Right lobe of liver (tissue), 4 donors: Measurements from ENCODE around the gene CAMTA1.

Experiments used
- POLR2A ChIP-seq: fragments of 450-650 bp; IDR thresholded peaks from one replicate; pipeline ENCODE4 v1.6.1; 2017; ENCODE audit warnings: antibody characterized with exemption, mild to moderate bottlenecking
- TF ChIP-seq, protein P1 (sequence below), 4 donors: fragments of 200-600 bp in 3 of 4; fragments of 450-650 bp in 1 of 4; IDR thresholded peaks; one replicate each; pipeline versions ENCODE4 v1.5.1 to v1.8.0; 2016 to 2022; ENCODE audit warnings: antibody characterized with exemption in 4 of 4, mild to moderate bottlenecking in 2 of 4
- donor health status: DM: no; HTN: no; CAD: no.
- donor health status: DM: no; HTN: no; CAD: no.
- donor health status: DM: no; HTN: yes; CAD: no.

DNA sequence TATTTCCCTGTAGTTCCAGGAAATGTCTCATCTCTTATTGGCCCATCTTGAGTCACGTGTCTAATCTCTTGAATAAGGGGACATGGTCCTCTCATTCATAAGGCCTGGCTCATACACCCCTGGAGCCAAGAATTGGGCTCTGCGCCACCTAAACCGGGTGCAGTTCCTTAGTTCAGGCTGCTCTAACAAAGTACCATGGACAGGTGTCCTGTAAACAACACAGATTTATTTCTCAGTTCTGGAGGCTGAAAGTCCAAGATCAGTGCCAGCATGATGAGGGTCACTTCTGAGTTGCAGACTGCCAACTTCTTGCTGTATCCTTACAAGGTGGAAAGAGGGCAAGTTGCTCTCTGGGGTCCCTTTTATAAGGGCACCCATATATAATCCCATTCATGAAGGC is 925.6 kb downstream of the CAMTA1 start:
- TF ChIP-seq, protein P1, sequence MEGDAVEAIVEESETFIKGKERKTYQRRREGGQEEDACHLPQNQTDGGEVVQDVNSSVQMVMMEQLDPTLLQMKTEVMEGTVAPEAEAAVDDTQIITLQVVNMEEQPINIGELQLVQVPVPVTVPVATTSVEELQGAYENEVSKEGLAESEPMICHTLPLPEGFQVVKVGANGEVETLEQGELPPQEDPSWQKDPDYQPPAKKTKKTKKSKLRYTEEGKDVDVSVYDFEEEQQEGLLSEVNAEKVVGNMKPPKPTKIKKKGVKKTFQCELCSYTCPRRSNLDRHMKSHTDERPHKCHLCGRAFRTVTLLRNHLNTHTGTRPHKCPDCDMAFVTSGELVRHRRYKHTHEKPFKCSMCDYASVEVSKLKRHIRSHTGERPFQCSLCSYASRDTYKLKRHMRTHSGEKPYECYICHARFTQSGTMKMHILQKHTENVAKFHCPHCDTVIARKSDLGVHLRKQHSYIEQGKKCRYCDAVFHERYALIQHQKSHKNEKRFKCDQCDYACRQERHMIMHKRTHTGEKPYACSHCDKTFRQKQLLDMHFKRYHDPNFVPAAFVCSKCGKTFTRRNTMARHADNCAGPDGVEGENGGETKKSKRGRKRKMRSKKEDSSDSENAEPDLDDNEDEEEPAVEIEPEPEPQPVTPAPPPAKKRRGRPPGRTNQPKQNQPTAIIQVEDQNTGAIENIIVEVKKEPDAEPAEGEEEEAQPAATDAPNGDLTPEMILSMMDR (IDR thresholded peaks at IDR 0.05): no peak
- TF ChIP-seq POLR2A: no peak
